GM23338 (cell line): ENCODE data around the gene UAP1. TPM values are rescaled to one million over a fixed set of nuclear protein-coding genes. Genes with fewer than 3 reads are reported as not detected.

Experiments
- ATAC-seq: fragments of 200-7000 bp; cut with Tn5 transposase; 3 replicates; pipeline ENCODE4 v1.9.1; 2020
- DNase-seq: peaks from one replicate; pipeline ENCODE4 v3.0.0-alpha.2; 2015; ENCODE audit warnings: low spot score
- H2AFZ ChIP-seq: fragments of 200-600 bp; sonication (generic); 2 replicates; pipeline ENCODE4 v1.8.0; 2016; ENCODE audit warnings: antibody characterized with exemption, mild to moderate bottlenecking, moderate library complexity
- H3F3A ChIP-seq: fragments of 200-600 bp; sonication (generic); replicated peaks from 2 replicates; pipeline ENCODE4 v1.8.0; 2017; ENCODE audit warnings: antibody characterized with exemption, mixed run types, low read depth
- H3K27ac ChIP-seq: fragments of 200-600 bp; sonication (generic); 2 replicates; pipeline ENCODE4 v1.6.1; 2016; ENCODE audit warnings: low read depth
- H3K27me3 ChIP-seq: fragments of 200-600 bp; sonication (generic); 2 replicates; pipeline ENCODE4 v1.8.0; 2016; ENCODE audit warnings: mild to moderate bottlenecking, mixed run types, moderate library complexity; ENCODE audit not compliant: insufficient read depth
- H3K36me3 ChIP-seq: fragments of 200-600 bp; sonication (generic); 2 replicates; pipeline ENCODE4 v1.8.0; 2016; ENCODE audit warnings: mild to moderate bottlenecking; ENCODE audit not compliant: insufficient read depth
- H3K4me1 ChIP-seq: fragments of 200-600 bp; sonication (generic); 2 replicates; pipeline ENCODE4 v1.8.0; 2016; ENCODE audit warnings: mild to moderate bottlenecking, moderate library complexity; ENCODE audit not compliant: insufficient read depth
- H3K4me2 ChIP-seq: fragments of 200-600 bp; sonication (generic); 2 replicates; pipeline ENCODE4 v1.7.1; 2017; ENCODE audit warnings: mixed run types
- H3K4me3 ChIP-seq: fragments of 200-600 bp; sonication (generic); 2 replicates; pipeline ENCODE4 v1.6.1; 2016; ENCODE audit warnings: mixed run types
- H3K79me2 ChIP-seq: fragments of 200-600 bp; sonication (generic); replicated peaks from 2 replicates; pipeline ENCODE4 v1.8.0; 2017; ENCODE audit warnings: mild to moderate bottlenecking; ENCODE audit not compliant: insufficient read depth
- H3K9me2 ChIP-seq: fragments of 200-600 bp; sonication (generic); 2 replicates; pipeline ENCODE4 v1.8.0; 2017; ENCODE audit not compliant: insufficient read depth
- H4K20me1 ChIP-seq: fragments of 200-600 bp; sonication (generic); replicated peaks from 2 replicates; pipeline ENCODE4 v1.8.0; 2017; ENCODE audit warnings: mild to moderate bottlenecking; ENCODE audit not compliant: insufficient read depth
- H3K27ac Mint-ChIP-seq: 2 replicates; pipeline ENCODE4 v1.8.0; 2020; ENCODE audit warnings: inconsistent platforms, mild to moderate bottlenecking, moderate library complexity, mixed read lengths
- H3K27me3 Mint-ChIP-seq: 3 replicates; pipeline ENCODE4 v1.8.0; 2022; ENCODE audit warnings: low read depth, mild to moderate bottlenecking, moderate library complexity, mixed read lengths, inconsistent platforms; ENCODE audit not compliant: insufficient read depth, poor library complexity
- H3K36me3 Mint-ChIP-seq: 3 replicates; pipeline ENCODE4 v1.8.0; 2021; ENCODE audit warnings: low read depth, mild to moderate bottlenecking, inconsistent platforms, moderate library complexity, mixed read lengths
- H3K4me1 Mint-ChIP-seq: 3 replicates; pipeline ENCODE4 v1.8.0; 2020; ENCODE audit warnings: mild to moderate bottlenecking, inconsistent platforms, mixed read lengths
- H3K4me3 Mint-ChIP-seq: 3 replicates; pipeline ENCODE4 v1.8.0; 2021; ENCODE audit warnings: moderate library complexity, mild to moderate bottlenecking, inconsistent platforms, mixed read lengths
- H3K9me3 Mint-ChIP-seq: 3 replicates; pipeline ENCODE4 v1.8.0; 2020; ENCODE audit warnings: moderate library complexity, mild to moderate bottlenecking, inconsistent platforms, mixed read lengths
- CREB1 ChIP-seq: fragments of 250-450 bp; sonication (Bioruptor Pico); IDR thresholded peaks from 2 replicates; pipeline ENCODE4 v1.5.0; 2020; ENCODE audit warnings: low read depth, mild to moderate bottlenecking, moderate library complexity
- CTCF ChIP-seq, 2 experiments: fragments of 200-600 bp in 1 of 2; sonication (generic) in 1 of 2; conservative IDR thresholded peaks; 2 replicates each; pipeline versions ENCODE4 v1.5.1 to v1.6.1; 2016 to 2017; ENCODE audit warnings: antibody characterized with exemption in 2 of 2, low read depth in 2 of 2, mild to moderate bottlenecking in 2 of 2, moderate library complexity in 1 of 2
- ETS1 ChIP-seq: IDR thresholded peaks from 2 replicates; pipeline ENCODE4 v1.6.1; 2016; ENCODE audit warnings: antibody characterized with exemption
- EZH2 ChIP-seq: fragments of 200-600 bp; sonication (generic); IDR thresholded peaks from one replicate; pipeline ENCODE4 v1.8.0; 2017; ENCODE audit warnings: antibody characterized with exemption, mild to moderate bottlenecking, low read depth; ENCODE audit not compliant: unreplicated experiment
- EZH2phosphoT487 ChIP-seq: fragments of 200-600 bp; sonication (generic); IDR thresholded peaks from one replicate; pipeline ENCODE4 v1.8.1; 2018; ENCODE audit warnings: antibody characterized with exemption; ENCODE audit not compliant: unreplicated experiment
- JUNB ChIP-seq: IDR thresholded peaks from one replicate; pipeline ENCODE4 v1.6.1; 2016; ENCODE audit warnings: antibody characterized with exemption; ENCODE audit not compliant: unreplicated experiment
- NANOG ChIP-seq: IDR thresholded peaks from 2 replicates; pipeline ENCODE4 v1.6.1; 2016; ENCODE audit warnings: antibody characterized with exemption, borderline replicate concordance
- POLR2AphosphoS5 ChIP-seq: IDR thresholded peaks from 2 replicates; pipeline ENCODE4 v1.6.1; 2016; ENCODE audit warnings: antibody characterized with exemption, low read depth
- REST ChIP-seq: IDR thresholded peaks from one replicate; pipeline ENCODE4 v1.6.1; 2018; ENCODE audit warnings: antibody characterized with exemption; ENCODE audit not compliant: unreplicated experiment
- STAT1 ChIP-seq: IDR thresholded peaks from one replicate; pipeline ENCODE4 v1.6.1; 2016; ENCODE audit warnings: antibody characterized with exemption; ENCODE audit not compliant: unreplicated experiment
- ZNF114 ChIP-seq: fragments of 250-450 bp; sonication (Bioruptor Pico); IDR thresholded peaks from 2 replicates; pipeline ENCODE4 v1.5.0; 2020; ENCODE audit warnings: mild to moderate bottlenecking, moderate library complexity
- ZNF331 ChIP-seq: fragments of 250-450 bp; sonication (Bioruptor Pico); IDR thresholded peaks from 2 replicates; pipeline ENCODE4 v1.5.0; 2020; ENCODE audit warnings: low read depth, mild to moderate bottlenecking, moderate library complexity
- ZNF462 ChIP-seq: fragments of 250-450 bp; sonication (Bioruptor Pico); IDR thresholded peaks from 2 replicates; pipeline ENCODE4 v1.5.0; 2020; ENCODE audit warnings: mild to moderate bottlenecking, moderate library complexity
- polyA plus RNA-seq: library from polyadenylated mRNA; unstranded; fragments of >200 nt; fragmentation: Nextera tagmentation; extraction: Ambion mirVana; gene quantifications from 2 replicates; pipeline ENCODE4 v1.2.1, GENCODE V29; 2016
- total RNA-seq: library from RNA; depleted of rRNA; stranded (reverse); fragments of >200 nt; shearing (Covaris generic); gene quantifications from 2 replicates; pipeline ENCODE4 v1.2.3, GENCODE V29; 2014

UAP1 gene
- total and polyA plus RNA-seq, 2 experiments from 2014 or later: 26.7 to 33.3 TPM

- Mint-ChIP-seq H3K4me3 (no peak overlapping the region), H3K27me3 (peaks cover 4% of the 10 kb centered on the region), H3K36me3 (no peaks in the 10 kb centered on the region; the same call in 2 of the 3 replicates), H3K27ac (no peak overlapping the region), H3K4me1 (peaks cover 6% of the 10 kb centered on the region), H3K9me3 (no peaks in the 10 kb centered on the region)
- H3K9me2 ChIP-seq: no peaks in the 10 kb centered on the region
- DNase-seq (no peak), ATAC-seq (no peak)
- no peaks in the 10 kb centered on the region for H3K36me3 ChIP-seq
- no peaks in the 10 kb centered on the region for H3K79me2 ChIP-seq
- no peak overlapping the region for H2AFZ ChIP-seq
- no peaks in the 10 kb centered on the region for H3F3A ChIP-seq
- H3K27ac ChIP-seq: no peak overlapping the region
- 0 out of 2 replicates have a peak, but pooled peaks cover 5% of the 10 kb centered on the region for H3K4me1 ChIP-seq
- H4K20me1 ChIP-seq: no peaks in the 10 kb centered on the region
- no peaks in the 10 kb centered on the region for H3K27me3 ChIP-seq
- TF ChIP-seq ZNF331 (CRISPR knock-in tag) (no peak), ETS1 (no peak), CTCF (conservative IDR thresholded peaks at IDR 0.05; ENCODE audit: low read depth in 2 of 2) (no peak), EZH2 (no peak), POLR2AphosphoS5 (no peak), EZH2phosphoT487 (no peak), ZNF114 (CRISPR knock-in tag) (no peak), JUNB (no peak), CREB1 (CRISPR knock-in tag) (no peak), ZNF462 (CRISPR knock-in tag) (no peak), NANOG (no peak), STAT1 (no peak), REST (no peak)
- no peak overlapping the region for H3K4me3 ChIP-seq
- no peak overlapping the region for H3K4me2 ChIP-seq
Measured at GRCh38 chr1:162535501-162535900, 26.0 kb upstream of the UAP1 start.
